ENCODE data around the gene NAGLU. TPM values are rescaled to one million over a fixed set of nuclear protein-coding genes. Genes with fewer than 3 reads are reported as not detected.
A peak's percentile ranks its signal among the peaks of the same experiment; 100 is the strongest.

The NAGLU gene
- polyA plus RNA-seq, 1 donor (not counting 4 experiments of a cell fraction or from before 2014, with no cell fraction given): 6.9 TPM

GRCh38 chr17:42566215-42566882, 30.3 kb downstream of the NAGLU start:
- DNase-seq (ENCODE audit: low read depth, low spot score) (no peak), FAIRE-seq (no peak)
- Histone ChIP-seq H3K4me3 (ENCODE audit: control insufficient read depth in 2 of 3, extremely low read depth in 1 of 3, insufficient read depth in 2 of 3, low read depth in 1 of 3, low read length in 3 of 3) (peak overlapping the region; percentile 85 to 93 (median 88)), H3K4me2 (ENCODE audit: control insufficient read depth, extremely low read depth, insufficient read depth, low read depth, low read length) (peak overlapping the region; percentile 92), H2AFZ (ENCODE audit: control insufficient read depth, low read length) (peak overlapping the region; percentile 74), H3K9me3 (ENCODE audit: control insufficient read depth, low read depth, low read length) (no peaks in the 10 kb centered on the region), H3K9me1 (ENCODE audit: control insufficient read depth, extremely low read depth, insufficient read depth, low read length) (no peaks in the 10 kb centered on the region), H3K79me2 (ENCODE audit: control insufficient read depth, insufficient read depth, low read length) (peaks cover 49% of the 10 kb centered on the region), H3K4me1 (ENCODE audit: control insufficient read depth, extremely low read depth, insufficient read depth, low read length) (peaks cover 31% of the 10 kb centered on the region), H3K27me3 (ENCODE audit: control insufficient read depth, extremely low read depth, insufficient read depth, low read length) (no peaks in the 10 kb centered on the region), H4K20me1 (ENCODE audit: control insufficient read depth, extremely low read depth, insufficient read depth, low read length) (no peaks in the 10 kb centered on the region), H3K36me3 (ENCODE audit: control insufficient read depth in 2 of 2, extremely low read depth in 1 of 2, insufficient read depth in 2 of 2, low read length in 2 of 2) (peaks cover 28 to 52% of the 10 kb centered on the region in 2 experiments), H3K27ac (ENCODE audit: control insufficient read depth, insufficient read depth, low read length) (peak overlapping the region; percentile 22), H3K9ac (ENCODE audit: control insufficient read depth, extremely low read depth, insufficient read depth, low read length) (peak overlapping the region; percentile 71)
- TF ChIP-seq EZH2 (IDR thresholded peaks at IDR 0.05; ENCODE audit: low read length) (no peak), CTCF (optimal IDR thresholded peaks at IDR 0.05 in 1 of 3, IDR thresholded peaks at IDR 0.05 in 1 of 3, conservative IDR thresholded peaks at IDR 0.05 in 1 of 3; ENCODE audit: extremely low read depth in 1 of 3, insufficient read depth in 2 of 3, low read length in 3 of 3) (no peak)
- dilution Hi-C loops (cut with MboI; ENCODE audit: extremely low pct_ligation_motif_present, low sequenced_read_pairs): no loop called here

- no peak for FAIRE-seq
- H3K36me3 ChIP-seq (ENCODE audit: control insufficient read depth in 2 of 2, extremely low read depth in 1 of 2, insufficient read depth in 2 of 2, low read length in 2 of 2): peaks cover 32 to 59% of the 10 kb centered on the region in 2 experiments
These were observed 31.0 kb downstream of the NAGLU start, which contains the start of gene MLX for GRCh38 chr17:42566883-42567573. TSS of gene MLX (plus strand) at chr17:42567100. CDS start at chr17:42567125, 25 bp downstream.

More at GRCh38 chr17:42566883-42567573, 31.0 kb downstream of the NAGLU start, which contains the start of gene MLX:
- dilution Hi-C loops (cut with MboI; ENCODE audit: extremely low pct_ligation_motif_present, low sequenced_read_pairs): no loop called here
- Histone ChIP-seq H3K4me1 (ENCODE audit: control insufficient read depth, extremely low read depth, insufficient read depth, low read length) (peaks cover 26% of the 10 kb centered on the region), H3K27ac (ENCODE audit: control insufficient read depth, insufficient read depth, low read length) (peak within 1 kb of the TSS; percentile 52), H3K9me3 (ENCODE audit: control insufficient read depth, low read depth, low read length) (no peaks in the 10 kb centered on the region), H2AFZ (ENCODE audit: control insufficient read depth, low read length) (peak within 1 kb of the TSS; percentile 74), H3K4me3 (ENCODE audit: control insufficient read depth in 2 of 3, extremely low read depth in 1 of 3, insufficient read depth in 2 of 3, low read depth in 1 of 3, low read length in 3 of 3) (peak within 1 kb of the TSS; percentile 85 to 93 (median 88)), H4K20me1 (ENCODE audit: control insufficient read depth, extremely low read depth, insufficient read depth, low read length) (no peaks in the 10 kb centered on the region), H3K27me3 (ENCODE audit: control insufficient read depth, extremely low read depth, insufficient read depth, low read length) (no peaks in the 10 kb centered on the region), H3K79me2 (ENCODE audit: control insufficient read depth, insufficient read depth, low read length) (peaks cover 50% of the 10 kb centered on the region), H3K9ac (ENCODE audit: control insufficient read depth, extremely low read depth, insufficient read depth, low read length) (peak within 1 kb of the TSS; percentile 71), H3K4me2 (ENCODE audit: control insufficient read depth, extremely low read depth, insufficient read depth, low read depth, low read length) (peak within 1 kb of the TSS; percentile 92), H3K9me1 (ENCODE audit: control insufficient read depth, extremely low read depth, insufficient read depth, low read length) (no peaks in the 10 kb centered on the region)
- DNase-seq (ENCODE audit: low read depth, low spot score): no peak
- TF ChIP-seq EZH2 (IDR thresholded peaks at IDR 0.05; ENCODE audit: low read length) (no peak), CTCF (optimal IDR thresholded peaks at IDR 0.05 in 1 of 3, IDR thresholded peaks at IDR 0.05 in 1 of 3, conservative IDR thresholded peaks at IDR 0.05 in 1 of 3; ENCODE audit: extremely low read depth in 1 of 3, insufficient read depth in 2 of 3, low read length in 3 of 3) (peak in 1 of 3 experiments; percentile 2)

Data from keratinocyte (primary cell).